Measurements from ENCODE around the gene EPM2AIP1.

The EPM2AIP1 gene

DNA sequence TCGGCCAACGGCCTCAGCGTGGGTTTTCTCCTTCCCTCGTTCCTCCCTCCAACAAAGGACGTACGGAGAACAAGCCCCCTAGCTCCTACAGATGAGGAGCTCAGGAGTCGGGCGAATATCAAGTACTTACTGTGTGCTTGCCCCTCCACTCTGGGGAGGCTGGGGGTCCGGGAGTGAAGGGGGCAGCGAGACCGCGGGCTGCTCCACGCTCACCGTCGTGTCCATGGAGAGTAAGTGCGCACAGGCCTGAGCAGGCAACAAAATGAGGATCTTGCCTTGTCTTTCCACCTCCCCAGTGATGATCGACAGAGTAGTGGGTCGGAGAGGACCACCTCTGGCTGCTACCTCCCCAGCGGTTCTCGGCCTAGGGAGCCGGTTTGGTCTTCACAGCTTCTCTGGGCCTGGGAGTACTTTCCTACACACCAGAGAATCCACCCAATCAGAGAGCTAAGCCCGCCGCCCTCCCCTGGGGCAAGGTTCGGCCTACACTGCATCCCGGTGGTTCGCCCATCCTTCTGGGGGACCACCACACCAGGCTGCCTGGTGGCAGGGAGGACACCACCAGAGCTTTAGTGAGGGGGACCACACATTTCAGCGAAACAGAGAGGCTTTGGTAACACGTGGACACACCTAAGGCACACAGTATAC lies 47.5 kb downstream of the EPM2AIP1 start:
- DNase-seq, result no peak

GRCh38 chr3:36944641-36945270 lies 48.2 kb downstream of the EPM2AIP1 start, which contains the start of gene TRANK1:
Gene TRANK1 (minus strand): TSS chr3:36945054. CDS start chr3:36944809, 245 bp downstream.
- DNase-seq, result peak; percentile 84 to 85

GRCh38 chr3:36944012-36944640 lies 48.8 kb downstream of the EPM2AIP1 start:
- DNase-seq, result peak; percentile 40 to 48

GRCh38 chr3:36943601-36944000 lies 49.3 kb downstream of the EPM2AIP1 start:
- no peak for DNase-seq

- no peak for DNase-seq
Observed at GRCh38 chr3:36942638-36943248, 50.2 kb downstream of the EPM2AIP1 start.

DNA sequence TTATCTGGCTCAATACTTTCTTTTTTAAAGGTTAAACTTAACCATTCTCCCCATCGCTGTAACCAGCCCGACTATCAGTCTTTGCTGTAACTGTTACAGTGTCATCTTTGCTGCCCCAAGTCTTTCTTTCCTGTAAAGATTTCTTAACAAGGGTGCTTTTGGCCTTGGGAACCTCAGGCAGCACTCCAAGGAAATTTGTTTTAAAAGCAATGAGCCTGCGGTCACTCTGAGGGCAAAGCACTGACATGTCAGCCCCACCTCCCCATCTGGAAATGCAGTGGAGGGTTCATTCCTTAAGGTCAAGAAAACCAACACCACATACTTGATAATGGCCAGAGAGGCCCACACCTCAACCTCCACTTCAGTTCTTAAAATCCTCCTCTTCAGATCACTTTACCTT lies 51.3 kb downstream of the EPM2AIP1 start:
- DNase-seq, result no peak

GRCh38 chr3:36941162-36941561 lies 51.8 kb downstream of the EPM2AIP1 start:
- no peak for DNase-seq

DNA sequence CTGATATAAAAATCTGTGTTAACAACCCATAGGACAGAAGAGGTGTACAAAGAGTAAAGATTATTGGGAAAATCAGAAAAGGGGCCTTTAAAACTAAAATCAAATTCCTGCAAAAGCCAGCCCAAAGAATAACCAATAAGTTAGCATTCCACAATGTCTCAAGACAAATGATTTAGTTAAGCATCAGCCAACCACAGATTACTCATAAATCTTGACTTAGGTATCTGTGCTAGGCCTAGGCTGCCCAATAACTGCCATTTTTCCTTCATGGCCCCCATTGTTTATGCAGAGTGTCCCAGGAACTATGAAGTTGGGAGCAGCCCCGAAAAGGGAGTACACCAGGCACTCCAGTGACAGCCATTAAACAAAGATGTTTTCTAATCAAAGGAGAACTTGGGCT lies 55.4 kb downstream of the EPM2AIP1 start:
- DNase-seq, result no peak

Measured in inflammatory macrophage (primary cell).